ENCODE results near the gene S100A2.

The S100A2 gene

DNA sequence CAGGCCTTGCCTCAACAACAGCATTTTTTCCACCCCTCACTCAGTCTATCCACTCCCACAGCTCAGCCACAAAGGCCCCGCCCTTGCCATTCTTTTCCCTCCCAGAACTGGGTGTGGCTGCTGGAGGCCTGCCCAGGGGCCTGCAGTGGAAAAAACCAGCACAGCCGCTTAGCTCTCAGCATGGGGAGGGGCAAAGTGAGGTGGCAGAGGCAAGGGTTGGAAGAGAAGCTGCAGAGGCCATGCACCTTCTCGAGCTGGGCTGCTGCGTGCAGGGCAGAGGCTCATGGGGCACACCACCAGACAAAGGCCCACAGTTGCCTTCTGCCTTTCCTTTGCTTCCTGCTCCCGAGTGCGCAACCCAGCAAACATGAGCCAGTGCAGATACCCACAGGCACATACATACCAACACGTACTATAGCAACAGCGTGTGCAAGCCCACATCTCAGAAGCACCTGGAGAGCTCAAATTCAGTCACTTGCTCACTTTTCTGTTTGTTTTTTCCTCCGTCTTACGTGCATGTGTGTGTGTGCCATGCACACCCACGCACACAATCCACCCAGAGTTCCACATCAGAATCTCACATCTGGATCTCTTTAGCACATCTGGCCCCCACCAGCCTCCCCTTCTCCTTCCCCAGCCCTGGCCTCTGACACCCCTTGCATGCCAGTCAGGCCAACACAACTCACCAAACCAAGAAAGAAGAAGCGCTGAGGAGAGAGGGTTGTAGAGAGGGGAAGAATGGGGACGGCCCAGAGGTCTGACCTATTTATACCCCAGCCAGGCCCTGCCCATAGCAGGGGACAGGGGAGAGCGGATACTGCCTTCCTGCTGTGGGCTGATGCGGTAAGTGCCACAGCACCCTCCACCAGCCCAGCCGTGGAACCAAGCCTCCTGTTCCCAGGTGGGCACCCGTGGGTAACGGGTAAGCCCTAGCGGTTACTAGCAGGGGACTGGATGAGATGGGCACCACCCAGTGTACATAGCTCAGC is 20.3 kb downstream of the S100A2 start, which contains the start of gene S100A4:
Gene S100A4, minus strand, starts transcription at position 740 of the 989 bp plus-strand sequence. CDS start 1,012 bp downstream, outside the sequence.
- no peak for TF ChIP-seq EZH2phosphoT487 (conservative IDR thresholded peaks at IDR 0.05; ENCODE audit: low read length)
- TF ChIP-seq, protein P1, sequence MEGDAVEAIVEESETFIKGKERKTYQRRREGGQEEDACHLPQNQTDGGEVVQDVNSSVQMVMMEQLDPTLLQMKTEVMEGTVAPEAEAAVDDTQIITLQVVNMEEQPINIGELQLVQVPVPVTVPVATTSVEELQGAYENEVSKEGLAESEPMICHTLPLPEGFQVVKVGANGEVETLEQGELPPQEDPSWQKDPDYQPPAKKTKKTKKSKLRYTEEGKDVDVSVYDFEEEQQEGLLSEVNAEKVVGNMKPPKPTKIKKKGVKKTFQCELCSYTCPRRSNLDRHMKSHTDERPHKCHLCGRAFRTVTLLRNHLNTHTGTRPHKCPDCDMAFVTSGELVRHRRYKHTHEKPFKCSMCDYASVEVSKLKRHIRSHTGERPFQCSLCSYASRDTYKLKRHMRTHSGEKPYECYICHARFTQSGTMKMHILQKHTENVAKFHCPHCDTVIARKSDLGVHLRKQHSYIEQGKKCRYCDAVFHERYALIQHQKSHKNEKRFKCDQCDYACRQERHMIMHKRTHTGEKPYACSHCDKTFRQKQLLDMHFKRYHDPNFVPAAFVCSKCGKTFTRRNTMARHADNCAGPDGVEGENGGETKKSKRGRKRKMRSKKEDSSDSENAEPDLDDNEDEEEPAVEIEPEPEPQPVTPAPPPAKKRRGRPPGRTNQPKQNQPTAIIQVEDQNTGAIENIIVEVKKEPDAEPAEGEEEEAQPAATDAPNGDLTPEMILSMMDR (IDR thresholded peaks at IDR 0.05; ENCODE audit: insufficient read depth, low read length, poor library complexity, severe bottlenecking): no peak
- Histone ChIP-seq H3K79me2 (ENCODE audit: insufficient read depth, low read length) (no peaks in the 10 kb centered on the region), H4K20me1 (ENCODE audit: low read depth, low read length) (no peaks in the 10 kb centered on the region), H3K27ac (ENCODE audit: low read depth, low read length) (no peak within 1 kb of the TSS), H3K4me2 (ENCODE audit: low read depth, low read length, poor library complexity, severe bottlenecking) (no peak within 1 kb of the TSS), H3K9me2 (replicated peaks; ENCODE audit: insufficient read depth, low read length) (no peaks in the 10 kb centered on the region), H3K4me3 (ENCODE audit: insufficient read depth, low read length, poor library complexity, severe bottlenecking) (no peak within 1 kb of the TSS), H3F3A (ENCODE audit: insufficient read depth) (no peaks in the 10 kb centered on the region), H3K9ac (ENCODE audit: low read length) (no peak within 1 kb of the TSS), H3K27me3 (ENCODE audit: low read length) (no peaks in the 10 kb centered on the region), H3K36me3 (ENCODE audit: low read length) (no peaks in the 10 kb centered on the region), H2AFZ (ENCODE audit: low read depth, low read length, severe bottlenecking) (no peak within 1 kb of the TSS), H3K9me3 (ENCODE audit: insufficient read depth, low read length) (no peaks in the 10 kb centered on the region)

DNA sequence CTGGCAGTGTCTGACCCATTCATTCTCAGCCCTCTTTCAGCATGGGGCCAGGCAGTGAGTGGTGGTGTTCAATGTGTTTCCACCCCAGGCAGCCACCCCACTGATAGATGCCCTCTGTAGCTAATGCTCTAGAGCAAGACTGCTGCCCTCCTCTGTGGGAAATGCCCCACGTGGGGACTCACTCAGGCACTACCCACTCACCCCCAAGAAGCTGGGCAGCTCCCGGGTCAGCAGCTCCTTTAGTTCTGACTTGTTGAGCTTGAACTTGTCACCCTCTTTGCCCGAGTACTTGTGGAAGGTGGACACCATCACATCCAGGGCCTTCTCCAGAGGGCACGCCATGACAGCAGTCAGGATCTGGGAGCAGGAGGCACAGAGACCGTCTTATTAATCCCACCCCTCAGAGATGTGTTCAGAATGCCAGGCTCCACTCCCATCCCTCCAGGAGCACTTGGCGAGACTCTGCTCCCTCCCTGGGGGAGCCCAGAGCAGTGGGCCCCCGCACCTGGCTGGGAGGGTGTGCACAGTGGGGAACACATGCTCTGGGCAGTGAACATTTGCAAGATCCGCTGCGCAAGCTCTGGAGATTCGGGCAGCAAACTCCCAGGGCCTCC is 21.1 kb downstream of the S100A2 start:
- Histone ChIP-seq H3F3A (ENCODE audit: insufficient read depth) (no peaks in the 10 kb centered on the region), H2AFZ (ENCODE audit: low read depth, low read length, severe bottlenecking) (no peak overlapping the region), H3K79me2 (ENCODE audit: insufficient read depth, low read length) (no peaks in the 10 kb centered on the region), H3K9ac (ENCODE audit: low read length) (no peak overlapping the region), H4K20me1 (ENCODE audit: low read depth, low read length) (no peaks in the 10 kb centered on the region), H3K36me3 (ENCODE audit: low read length) (no peaks in the 10 kb centered on the region), H3K4me2 (ENCODE audit: low read depth, low read length, poor library complexity, severe bottlenecking) (no peak overlapping the region), H3K9me2 (replicated peaks; ENCODE audit: insufficient read depth, low read length) (no peaks in the 10 kb centered on the region), H3K4me3 (ENCODE audit: insufficient read depth, low read length, poor library complexity, severe bottlenecking) (no peak overlapping the region), H3K27ac (ENCODE audit: low read depth, low read length) (no peak overlapping the region), H3K9me3 (ENCODE audit: insufficient read depth, low read length) (no peaks in the 10 kb centered on the region), H3K27me3 (ENCODE audit: low read length) (no peaks in the 10 kb centered on the region)
- TF ChIP-seq EZH2phosphoT487 (conservative IDR thresholded peaks at IDR 0.05; ENCODE audit: low read length): no peak
- TF ChIP-seq, protein P1 (IDR thresholded peaks at IDR 0.05; ENCODE audit: insufficient read depth, low read length, poor library complexity, severe bottlenecking): no peak

DNA sequence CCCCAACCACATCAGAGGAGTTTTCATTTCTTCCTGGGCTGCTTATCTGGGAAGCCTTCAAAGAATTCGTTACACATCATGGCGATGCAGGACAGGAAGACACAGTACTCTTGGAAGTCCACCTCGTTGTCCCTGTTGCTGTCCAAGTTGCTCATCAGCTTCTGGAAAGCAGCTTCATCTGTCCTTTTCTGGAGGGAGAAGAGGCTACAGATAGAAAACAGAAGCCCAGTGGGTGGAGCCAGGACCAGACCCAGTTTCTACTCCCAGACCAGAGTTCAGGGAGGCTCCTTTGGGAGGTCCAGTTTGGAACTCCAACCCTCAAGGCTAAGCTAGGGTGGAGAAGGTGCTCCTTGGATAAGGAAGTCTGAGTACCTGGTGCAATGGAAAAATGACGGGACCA is 21.9 kb downstream of the S100A2 start:
- Histone ChIP-seq H3K27me3 (ENCODE audit: low read length) (no peaks in the 10 kb centered on the region), H3K4me3 (ENCODE audit: insufficient read depth, low read length, poor library complexity, severe bottlenecking) (no peak overlapping the region), H2AFZ (ENCODE audit: low read depth, low read length, severe bottlenecking) (no peak overlapping the region), H3K9me3 (ENCODE audit: insufficient read depth, low read length) (no peaks in the 10 kb centered on the region), H3F3A (ENCODE audit: insufficient read depth) (no peaks in the 10 kb centered on the region), H3K79me2 (ENCODE audit: insufficient read depth, low read length) (no peaks in the 10 kb centered on the region), H3K9me2 (replicated peaks; ENCODE audit: insufficient read depth, low read length) (no peaks in the 10 kb centered on the region), H3K27ac (ENCODE audit: low read depth, low read length) (no peak overlapping the region), H3K9ac (ENCODE audit: low read length) (no peak overlapping the region), H3K36me3 (ENCODE audit: low read length) (no peaks in the 10 kb centered on the region), H4K20me1 (ENCODE audit: low read depth, low read length) (no peaks in the 10 kb centered on the region), H3K4me2 (ENCODE audit: low read depth, low read length, poor library complexity, severe bottlenecking) (no peak overlapping the region)
- TF ChIP-seq EZH2phosphoT487 (conservative IDR thresholded peaks at IDR 0.05; ENCODE audit: low read length): no peak
- TF ChIP-seq, protein P1 (IDR thresholded peaks at IDR 0.05; ENCODE audit: insufficient read depth, low read length, poor library complexity, severe bottlenecking): no peak
